Measurements from ENCODE around the gene BRI3BP. TPM values are rescaled to one million over a fixed set of nuclear protein-coding genes. Genes with fewer than 3 reads are reported as not detected.
A peak's percentile ranks its signal among the peaks of the same experiment; 100 is the strongest.

BRI3BP gene
- total and polyA plus RNA-seq, 10 donors: 3.3 to 13.4 (median 11.9) TPM

- 94 to 98% (median 96%) methylated on average over 16 of the region's 16 CpGs for WGBS, 5 donors
Measured at GRCh38 chr12:124956571-124956970, 36.9 kb upstream of the BRI3BP start.

DNA sequence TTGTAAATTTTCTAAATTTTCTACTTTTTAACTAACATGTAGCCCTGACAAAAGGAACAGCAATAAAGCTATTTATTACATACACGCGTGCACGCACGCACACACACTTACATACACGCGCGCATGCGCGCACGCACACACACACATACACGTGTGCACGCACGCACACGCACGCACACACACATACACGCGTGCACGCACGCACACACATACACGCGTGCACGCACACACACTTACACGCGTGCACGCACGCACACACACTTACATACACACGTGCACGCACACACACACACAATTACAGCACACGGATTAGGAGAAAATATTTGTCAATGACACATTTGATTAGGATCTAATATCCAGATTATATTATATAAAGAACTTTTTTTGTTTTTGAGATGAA lies 32.4 kb upstream of the BRI3BP start:
- DNase-seq: no peak
- H3K27me3 ChIP-seq (replicated peaks in 1 of 7): no peaks in the 10 kb centered on the region
- WGBS, 5 donors: 82 to 93% (median 90%) methylated on average over 21 to 29 of the region's 29 CpGs
- TF ChIP-seq POLR2A (IDR thresholded peaks at IDR 0.05): no peak
- TF ChIP-seq POLR2AphosphoS5 (IDR thresholded peaks at IDR 0.05): peak in 1 of 3 donors; percentile 47
- TF ChIP-seq CTCF (IDR thresholded peaks at IDR 0.05 in 8 of 11, conservative IDR thresholded peaks at IDR 0.05 in 3 of 11): no peak
- intact Hi-C loops (cut with DNase I; ENCODE audit: low total_unique reads): no loop called here
- no peak overlapping the region for H3K27ac ChIP-seq
- H3K4me3 ChIP-seq: no peak overlapping the region
- peaks cover 7 to 100% (median 87%) of the 10 kb centered on the region in 6 donors for H3K36me3 ChIP-seq
- no peaks in the 10 kb centered on the region for H3K4me1 ChIP-seq
- no peaks in the 10 kb centered on the region for H3K9me3 ChIP-seq

More at GRCh38 chr12:124956571-124956970, 36.9 kb upstream of the BRI3BP start:
- DNase-seq: no peak
- H3K27ac ChIP-seq: no peak overlapping the region
- intact Hi-C loops (cut with DNase I; ENCODE audit: low total_unique reads): no loop called here
- H3K36me3 ChIP-seq: peaks cover under 1 to 100% (median 94%) of the 10 kb centered on the region in 6 donors
- no peaks in the 10 kb centered on the region for H3K9me3 ChIP-seq
- H3K4me3 ChIP-seq: no peak overlapping the region
- no peaks in the 10 kb centered on the region for H3K27me3 ChIP-seq (replicated peaks in 1 of 7)
- TF ChIP-seq POLR2AphosphoS5 (IDR thresholded peaks at IDR 0.05): peak in 1 of 3 donors; percentile 33
- TF ChIP-seq POLR2A (IDR thresholded peaks at IDR 0.05): no peak
- no peaks in the 10 kb centered on the region for H3K4me1 ChIP-seq

DNA sequence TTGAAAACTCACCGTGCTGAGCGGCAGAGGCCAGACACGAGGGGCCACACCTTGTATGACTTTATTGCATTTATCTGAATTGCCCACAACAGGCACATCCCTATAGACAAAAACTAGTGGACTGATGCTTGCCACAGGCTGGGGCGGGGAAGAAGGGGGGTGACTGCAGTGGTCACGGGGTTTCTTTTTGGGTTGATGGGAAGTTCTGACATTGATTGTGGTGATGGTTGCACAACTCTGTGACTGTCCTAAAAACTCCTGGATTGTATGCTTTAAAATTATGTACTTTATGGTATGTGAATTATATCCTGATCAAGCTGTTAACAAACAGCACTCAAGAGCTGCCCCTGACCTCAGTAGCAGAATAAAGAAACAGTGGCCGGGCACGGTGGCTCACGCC lies 30.2 kb upstream of the BRI3BP start:
- WGBS, 5 donors: 84 to 95% (median 90%) methylated on average over 8 of the region's 8 CpGs
- intact Hi-C loops (cut with DNase I; ENCODE audit: low total_unique reads): no loop called here
- Histone ChIP-seq H3K9me3 (no peaks in the 10 kb centered on the region), H3K27ac (no peak overlapping the region), H3K4me1 (no peaks in the 10 kb centered on the region), H3K36me3 (peaks cover 7 to 100% (median 86%) of the 10 kb centered on the region in 6 donors), H3K27me3 (replicated peaks in 1 of 7) (no peaks in the 10 kb centered on the region), H3K4me3 (no peak overlapping the region)
- TF ChIP-seq POLR2AphosphoS5 (IDR thresholded peaks at IDR 0.05): no peak
- no peak for DNase-seq

GRCh38 chr12:124964251-124964650 lies 29.2 kb upstream of the BRI3BP start:
- intact Hi-C loops (cut with DNase I; ENCODE audit: low total_unique reads): no loop called here
- TF ChIP-seq POLR2A (IDR thresholded peaks at IDR 0.05): no peak
- TF ChIP-seq CTCF (IDR thresholded peaks at IDR 0.05 in 8 of 11, conservative IDR thresholded peaks at IDR 0.05 in 3 of 11): no peak
- no peak for TF ChIP-seq POLR2AphosphoS5 (IDR thresholded peaks at IDR 0.05)
- H3K36me3 ChIP-seq: peaks cover 7 to 100% (median 89%) of the 10 kb centered on the region in 6 donors
- H3K4me1 ChIP-seq: no peaks in the 10 kb centered on the region
- WGBS, 5 donors: 89 to 97% (median 96%) methylated on average over 22 of the region's 22 CpGs
- DNase-seq: no peak
- H3K27me3 ChIP-seq (replicated peaks in 1 of 7): no peaks in the 10 kb centered on the region
- H3K9me3 ChIP-seq: no peaks in the 10 kb centered on the region
- no peak overlapping the region for H3K4me3 ChIP-seq
- H3K27ac ChIP-seq: no peak overlapping the region

- no peak for DNase-seq
- H3K27ac ChIP-seq: no peak overlapping the region
- intact Hi-C loops (cut with DNase I; ENCODE audit: low total_unique reads): no loop called here
Measured at GRCh38 chr12:124964836-124965462, 28.5 kb upstream of the BRI3BP start.

More at GRCh38 chr12:124964836-124965462, 28.5 kb upstream of the BRI3BP start:
- H3K4me3 ChIP-seq: no peak overlapping the region
- WGBS, 5 donors: 88 to 98% (median 92%) methylated on average over 3 to 15 of the region's 15 CpGs
- H3K27me3 ChIP-seq (replicated peaks in 1 of 7): no peaks in the 10 kb centered on the region
- peaks cover 7 to 100% (median 89%) of the 10 kb centered on the region in 6 donors for H3K36me3 ChIP-seq
- no peaks in the 10 kb centered on the region for H3K9me3 ChIP-seq
- TF ChIP-seq CTCF (IDR thresholded peaks at IDR 0.05 in 8 of 11, conservative IDR thresholded peaks at IDR 0.05 in 3 of 11): no peak
- TF ChIP-seq POLR2AphosphoS5 (IDR thresholded peaks at IDR 0.05): no peak
- no peak for TF ChIP-seq POLR2A (IDR thresholded peaks at IDR 0.05)
- H3K4me1 ChIP-seq: no peaks in the 10 kb centered on the region
